Thyroid gland (tissue), 4 donors: Measurements from ENCODE around the gene SHQ1. TPM values are rescaled to one million over a fixed set of nuclear protein-coding genes. Genes with fewer than 3 reads are reported as not detected.

ENCODE experiments used
- DNase-seq, 2 donors: peaks; one replicate each; pipeline ENCODE4 v3.0.0-alpha.2; 2019
- H3K27ac ChIP-seq, 3 donors: fragments of 200-600 bp; sonication (generic); 1 replicate in 2 of 3; 2 replicates in 1 of 3; pipeline ENCODE4 v1.5.1; 2016 to 2019; ENCODE audit warnings: mild to moderate bottlenecking in 1 of 3, moderate library complexity in 1 of 3
- H3K27me3 ChIP-seq: fragments of 200-600 bp; sonication (generic); one replicate; pipeline ENCODE4 v1.5.1; 2019
- H3K36me3 ChIP-seq, 2 donors: fragments of 200-600 bp; sonication (generic); one replicate each; pipeline ENCODE4 v1.5.1; 2016 to 2019
- H3K4me1 ChIP-seq, 2 donors: fragments of 200-600 bp; sonication (generic); one replicate each; pipeline ENCODE4 v1.5.1; 2017 to 2019
- H3K4me3 ChIP-seq, 3 donors: fragments of 200-600 bp; sonication (generic); replicated peaks in 1 of 3; 1 replicate in 2 of 3; 2 replicates in 1 of 3; pipeline ENCODE4 v1.5.1; 2016; ENCODE audit warnings: mild to moderate bottlenecking in 1 of 3
- H3K9me3 ChIP-seq: fragments of 200-600 bp; sonication (generic); one replicate; pipeline ENCODE4 v1.5.1; 2017
- CTCF ChIP-seq, 6 experiments: fragments of 200-600 bp in 3 of 6; fragments of 450-650 bp in 3 of 6; sonication (generic) in 3 of 6; IDR thresholded peaks; one replicate each; pipeline ENCODE4 v1.5.1; 2016 to 2019; ENCODE audit warnings: antibody characterized with exemption in 6 of 6, mild to moderate bottlenecking in 2 of 6, inconsistent platforms in 1 of 6, moderate library complexity in 1 of 6
- POLR2A ChIP-seq, 2 donors: fragments of 450-650 bp; IDR thresholded peaks; one replicate each; pipeline ENCODE4 v1.6.1; 2017; ENCODE audit warnings: antibody characterized with exemption in 2 of 2, mild to moderate bottlenecking in 2 of 2, moderate library complexity in 1 of 2
- WGBS, 2 donors: methylation state at CpG; one replicate each; pipeline ENCODE4 v1.1.5; 2017; 5-methylcytosine and 5-hydroxymethylcytosine counted together
- intact Hi-C: fragments of 100-400 bp; cut with DNase I; formaldehyde crosslinking; loops from one replicate; pipeline ENCODE4 v1.15.1; 2023
- total RNA-seq, 4 donors: library from RNA; depleted of rRNA; stranded (reverse); fragments of >200 nt; gene quantifications; one replicate each; pipeline ENCODE4 v1.2.3, GENCODE V29; 2016

SHQ1 gene
- total RNA-seq, 4 donors from 2014 or later = 17.7 to 33.7 (median 26.3) TPM

GRCh38 chr3:72892870-72893269 lies 44.6 kb upstream of the SHQ1 start:
- no peak for DNase-seq
- no peak overlapping the region for H3K4me3 ChIP-seq
- 76 to 78% methylated on average over 4 of the region's 4 CpGs for WGBS, 2 donors
- no peaks in the 10 kb centered on the region for H3K9me3 ChIP-seq
- TF ChIP-seq CTCF (IDR thresholded peaks at IDR 0.05) = no peak
- no peak for TF ChIP-seq POLR2A (IDR thresholded peaks at IDR 0.05)
- no peak overlapping the region for H3K27ac ChIP-seq
- H3K27me3 ChIP-seq = no peaks in the 10 kb centered on the region
- H3K36me3 ChIP-seq = no peaks in the 10 kb centered on the region
- intact Hi-C loops = no loop called here
- H3K4me1 ChIP-seq = peaks cover 9 to 39% of the 10 kb centered on the region in 2 donors

GRCh38 chr3:72892081-72892775 lies 44.0 kb upstream of the SHQ1 start:
- TF ChIP-seq CTCF (IDR thresholded peaks at IDR 0.05) = no peak
- 44 to 46% methylated on average over 4 of the region's 4 CpGs for WGBS, 2 donors
- Histone ChIP-seq H3K4me1 (peaks cover 9 to 43% of the 10 kb centered on the region in 2 donors), H3K36me3 (no peaks in the 10 kb centered on the region), H3K27me3 (no peaks in the 10 kb centered on the region), H3K9me3 (no peaks in the 10 kb centered on the region), H3K27ac (peak overlapping the region; percentile 9 to 35 (median 27)), H3K4me3 (no peak overlapping the region)
- intact Hi-C loops = no loop called here
- peak; percentile 33 to 37 for DNase-seq

- intact Hi-C loops = no loop called here
Measured at GRCh38 chr3:72891053-72891855, 43.0 kb upstream of the SHQ1 start.

GRCh38 chr3:72890166-72890925 lies 42.1 kb upstream of the SHQ1 start:
- Histone ChIP-seq H3K4me1 (peaks cover 9 to 46% of the 10 kb centered on the region in 2 donors), H3K27me3 (no peaks in the 10 kb centered on the region), H3K36me3 (no peaks in the 10 kb centered on the region), H3K27ac (peak overlapping the region; percentile 20 to 76 (median 36)), H3K9me3 (no peaks in the 10 kb centered on the region), H3K4me3 (no peak overlapping the region)
- TF ChIP-seq CTCF (IDR thresholded peaks at IDR 0.05) (no peak), POLR2A (IDR thresholded peaks at IDR 0.05) (no peak)
- DNase-seq = no peak
- WGBS, 2 donors = 78 to 82% methylated on average over 10 of the region's 10 CpGs
- intact Hi-C loops = no loop called here

More at GRCh38 chr3:72891053-72891855, 43.0 kb upstream of the SHQ1 start:
- Histone ChIP-seq H3K36me3 (no peaks in the 10 kb centered on the region), H3K9me3 (no peaks in the 10 kb centered on the region), H3K27me3 (no peaks in the 10 kb centered on the region), H3K27ac (peak overlapping the region; percentile 27 to 36 (median 27)), H3K4me3 (no peak overlapping the region), H3K4me1 (peaks cover 9 to 46% of the 10 kb centered on the region in 2 donors)
- DNase-seq = peak in 1 of 2 donors; percentile 19
- TF ChIP-seq POLR2A (IDR thresholded peaks at IDR 0.05) = no peak
- TF ChIP-seq CTCF (IDR thresholded peaks at IDR 0.05) = no peak
- 19 to 32% methylated on average over 8 of the region's 8 CpGs for WGBS, 2 donors
